ENCODE results near the gene RNASE8. TPM values are rescaled to one million over a fixed set of nuclear protein-coding genes. Genes with fewer than 3 reads are reported as not detected.
A peak's percentile ranks its signal among the peaks of the same experiment; 100 is the strongest.

The RNASE8 gene
- total RNA-seq, 1 experiment from 2014 or later: not detected

DNA sequence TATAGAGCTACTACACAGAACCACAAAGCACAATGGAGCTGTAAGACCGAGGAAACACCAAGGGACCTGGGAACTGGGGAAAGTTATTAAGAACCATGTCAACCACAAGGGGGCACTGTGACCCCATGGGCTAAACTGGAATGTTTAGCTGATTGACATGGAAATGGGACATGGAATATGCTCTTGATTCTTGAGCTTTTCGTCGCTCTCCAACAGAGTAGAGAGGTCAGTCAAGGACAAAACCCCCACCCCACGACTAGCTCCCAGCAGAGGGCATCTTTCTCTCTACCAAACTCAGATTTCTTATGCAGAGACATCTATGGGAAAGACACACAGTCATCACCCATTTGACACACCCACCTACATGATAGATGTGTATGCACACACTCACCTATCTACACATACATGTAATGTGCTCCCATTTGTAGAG, 42.8 kb upstream of the RNASE8 start:
- Histone ChIP-seq H3K4me3 (ENCODE audit: low read length) (no peak overlapping the region), H3F3A (ENCODE audit: low read length, unreplicated experiment) (no peaks in the 10 kb centered on the region), H3K36me3 (ENCODE audit: low read depth, low read length) (no peaks in the 10 kb centered on the region), H3K4me2 (ENCODE audit: low read length) (no peak overlapping the region), H2AFZ (ENCODE audit: low read length) (no peak overlapping the region), H3K27ac (ENCODE audit: low read length) (no peak overlapping the region), H3K27me3 (ENCODE audit: low read length) (peaks cover 34% of the 10 kb centered on the region), H3K4me1 (ENCODE audit: insufficient read depth, low read length) (no peaks in the 10 kb centered on the region), H3K9me3 (ENCODE audit: low read length) (no peaks in the 10 kb centered on the region), H3K9me2 (replicated peaks; ENCODE audit: low read length) (no peaks in the 10 kb centered on the region), H4K20me1 (ENCODE audit: low read length) (no peaks in the 10 kb centered on the region), H3K79me2 (ENCODE audit: low read length) (no peaks in the 10 kb centered on the region), H3K9ac (ENCODE audit: low read length) (no peak overlapping the region)
- POLR2A ChIA-PET (ENCODE audit: unreplicated experiment): no interaction called here
- CTCF ChIA-PET: interaction anchor here (0.5 to 1.9 kb wide), 11 partner anchors 9 to 343 kb away, joined by 3 to 23 read pairs (median 6); no protein-coding TSS in a partner anchor
- DNase-seq (peak; percentile 92), ATAC-seq (peak; percentile 94)
- no TSS peak for BruUV-seq (replicated peaks)
- intact Hi-C loops (cut with micrococcal nuclease): loop anchor here (1.0 kb wide), 2 partner anchors 26 to 93 kb away; no protein-coding TSS in a partner anchor
- TF ChIP-seq, protein P1, sequence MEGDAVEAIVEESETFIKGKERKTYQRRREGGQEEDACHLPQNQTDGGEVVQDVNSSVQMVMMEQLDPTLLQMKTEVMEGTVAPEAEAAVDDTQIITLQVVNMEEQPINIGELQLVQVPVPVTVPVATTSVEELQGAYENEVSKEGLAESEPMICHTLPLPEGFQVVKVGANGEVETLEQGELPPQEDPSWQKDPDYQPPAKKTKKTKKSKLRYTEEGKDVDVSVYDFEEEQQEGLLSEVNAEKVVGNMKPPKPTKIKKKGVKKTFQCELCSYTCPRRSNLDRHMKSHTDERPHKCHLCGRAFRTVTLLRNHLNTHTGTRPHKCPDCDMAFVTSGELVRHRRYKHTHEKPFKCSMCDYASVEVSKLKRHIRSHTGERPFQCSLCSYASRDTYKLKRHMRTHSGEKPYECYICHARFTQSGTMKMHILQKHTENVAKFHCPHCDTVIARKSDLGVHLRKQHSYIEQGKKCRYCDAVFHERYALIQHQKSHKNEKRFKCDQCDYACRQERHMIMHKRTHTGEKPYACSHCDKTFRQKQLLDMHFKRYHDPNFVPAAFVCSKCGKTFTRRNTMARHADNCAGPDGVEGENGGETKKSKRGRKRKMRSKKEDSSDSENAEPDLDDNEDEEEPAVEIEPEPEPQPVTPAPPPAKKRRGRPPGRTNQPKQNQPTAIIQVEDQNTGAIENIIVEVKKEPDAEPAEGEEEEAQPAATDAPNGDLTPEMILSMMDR (conservative IDR thresholded peaks at IDR 0.05; ENCODE audit: low read depth, low read length): peak; percentile 94
- TF ChIP-seq EZH2 (IDR thresholded peaks at IDR 0.05; ENCODE audit: low read length, unreplicated experiment): no peak
- TF ChIP-seq EZH2phosphoT487 (IDR thresholded peaks at IDR 0.05; ENCODE audit: borderline replicate concordance, low read length): no peak

- Histone ChIP-seq H3K27ac (ENCODE audit: low read length) (no peak overlapping the region), H4K20me1 (ENCODE audit: low read length) (no peaks in the 10 kb centered on the region), H3F3A (ENCODE audit: low read length, unreplicated experiment) (no peaks in the 10 kb centered on the region), H3K27me3 (ENCODE audit: low read length) (peaks cover 36% of the 10 kb centered on the region), H3K9me3 (ENCODE audit: low read length) (no peaks in the 10 kb centered on the region), H3K9me2 (replicated peaks; ENCODE audit: low read length) (no peaks in the 10 kb centered on the region), H3K4me3 (ENCODE audit: low read length) (no peak overlapping the region), H2AFZ (ENCODE audit: low read length) (no peak overlapping the region), H3K4me2 (ENCODE audit: low read length) (no peak overlapping the region), H3K9ac (ENCODE audit: low read length) (no peak overlapping the region), H3K36me3 (ENCODE audit: low read depth, low read length) (no peaks in the 10 kb centered on the region), H3K79me2 (ENCODE audit: low read length) (no peaks in the 10 kb centered on the region), H3K4me1 (ENCODE audit: insufficient read depth, low read length) (no peaks in the 10 kb centered on the region)
- ATAC-seq: no peak
- BruUV-seq (replicated peaks): no TSS peak
- DNase-seq: no peak
- ChIA-PET POLR2A (ENCODE audit: unreplicated experiment) (no interaction called here), CTCF (interaction anchor here (0.6 to 1.9 kb wide), 9 partner anchors 10 to 203 kb away, joined by 3 to 23 read pairs (median 7); no protein-coding TSS in a partner anchor)
- intact Hi-C loops (cut with micrococcal nuclease): no loop called here
- no peak for TF ChIP-seq EZH2phosphoT487 (IDR thresholded peaks at IDR 0.05; ENCODE audit: borderline replicate concordance, low read length)
- TF ChIP-seq EZH2 (IDR thresholded peaks at IDR 0.05; ENCODE audit: low read length, unreplicated experiment): no peak
- TF ChIP-seq, protein P1 (conservative IDR thresholded peaks at IDR 0.05; ENCODE audit: low read depth, low read length): no peak
Observed at GRCh38 chr14:21015312-21015711, 42.3 kb upstream of the RNASE8 start.

- ChIA-PET CTCF (no interaction called here), POLR2A (ENCODE audit: unreplicated experiment) (no interaction called here)
Observed at GRCh38 chr14:21016413-21017190, 41.0 kb upstream of the RNASE8 start.

More at GRCh38 chr14:21016413-21017190, 41.0 kb upstream of the RNASE8 start:
- ATAC-seq: no peak
- no TSS peak for BruUV-seq (replicated peaks)
- H3F3A ChIP-seq (ENCODE audit: low read length, unreplicated experiment): no peaks in the 10 kb centered on the region
- H3K9ac ChIP-seq (ENCODE audit: low read length): no peak overlapping the region
- no peak overlapping the region for H3K4me3 ChIP-seq (ENCODE audit: low read length)
- no peaks in the 10 kb centered on the region for H3K9me2 ChIP-seq (replicated peaks; ENCODE audit: low read length)
- no peak for DNase-seq
- peaks cover 39% of the 10 kb centered on the region for H3K27me3 ChIP-seq (ENCODE audit: low read length)
- intact Hi-C loops (cut with micrococcal nuclease): no loop called here
- no peaks in the 10 kb centered on the region for H4K20me1 ChIP-seq (ENCODE audit: low read length)
- no peaks in the 10 kb centered on the region for H3K36me3 ChIP-seq (ENCODE audit: low read depth, low read length)
- no peaks in the 10 kb centered on the region for H3K79me2 ChIP-seq (ENCODE audit: low read length)
- no peaks in the 10 kb centered on the region for H3K4me1 ChIP-seq (ENCODE audit: insufficient read depth, low read length)
- no peaks in the 10 kb centered on the region for H3K9me3 ChIP-seq (ENCODE audit: low read length)
- no peak overlapping the region for H2AFZ ChIP-seq (ENCODE audit: low read length)
- TF ChIP-seq, protein P1 (conservative IDR thresholded peaks at IDR 0.05; ENCODE audit: low read depth, low read length): no peak
- no peak for TF ChIP-seq EZH2 (IDR thresholded peaks at IDR 0.05; ENCODE audit: low read length, unreplicated experiment)
- TF ChIP-seq EZH2phosphoT487 (IDR thresholded peaks at IDR 0.05; ENCODE audit: borderline replicate concordance, low read length): no peak
- H3K27ac ChIP-seq (ENCODE audit: low read length): no peak overlapping the region
- no peak overlapping the region for H3K4me2 ChIP-seq (ENCODE audit: low read length)

Measured in PC-3 (cell line).